Left lobe of liver (tissue), 2 donors: ENCODE data around the gene TFF1. TPM values are rescaled to one million over a fixed set of nuclear protein-coding genes. Genes with fewer than 3 reads are reported as not detected.
A peak's percentile ranks its signal among the peaks of the same experiment; 100 is the strongest.

Experiments used
- ATAC-seq: fragments of 200-7000 bp; cut with Tn5 transposase; one replicate; pipeline ENCODE4 v1.9.1; 2020; ENCODE audit warnings: mild to moderate bottlenecking, moderate library complexity
- DNase-seq: peaks from one replicate; pipeline ENCODE4 v3.0.0-alpha.2; 2020; ENCODE audit warnings: low spot score
- total RNA-seq: library from RNA; stranded (reverse); gene quantifications from one replicate; pipeline ENCODE4 v1.2.1, GENCODE V29; 2021
- donor health status: DM: no; HTN: no; CAD: no; lungs with moderate emphysema.
- donor health status: DM: no; HTN: yes; CAD: no.

Gene TFF1
- total RNA-seq, 1 donor from 2014 or later: 0.83 TPM

DNA sequence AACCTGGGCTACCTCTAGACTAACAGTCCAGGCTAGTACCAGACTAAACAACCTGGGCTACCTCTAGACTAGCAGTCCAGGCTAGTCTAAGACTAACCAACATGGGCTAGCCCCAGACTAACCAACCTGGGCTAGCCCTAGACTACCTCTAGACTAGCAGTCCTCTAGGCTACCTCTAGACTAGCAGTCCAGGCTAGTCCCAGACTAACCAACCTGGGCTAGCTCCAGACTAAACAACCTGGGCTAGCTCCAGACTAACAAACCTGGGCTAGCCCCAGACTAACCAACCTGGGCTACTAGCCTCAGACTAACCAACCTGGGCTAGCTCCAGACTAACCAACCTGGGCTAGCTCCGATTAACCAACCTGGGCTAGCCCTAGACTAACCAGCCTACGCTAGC lies 17.6 kb downstream of the TFF1 start:
- ATAC-seq: no peak
- DNase-seq: no peak

DNA sequence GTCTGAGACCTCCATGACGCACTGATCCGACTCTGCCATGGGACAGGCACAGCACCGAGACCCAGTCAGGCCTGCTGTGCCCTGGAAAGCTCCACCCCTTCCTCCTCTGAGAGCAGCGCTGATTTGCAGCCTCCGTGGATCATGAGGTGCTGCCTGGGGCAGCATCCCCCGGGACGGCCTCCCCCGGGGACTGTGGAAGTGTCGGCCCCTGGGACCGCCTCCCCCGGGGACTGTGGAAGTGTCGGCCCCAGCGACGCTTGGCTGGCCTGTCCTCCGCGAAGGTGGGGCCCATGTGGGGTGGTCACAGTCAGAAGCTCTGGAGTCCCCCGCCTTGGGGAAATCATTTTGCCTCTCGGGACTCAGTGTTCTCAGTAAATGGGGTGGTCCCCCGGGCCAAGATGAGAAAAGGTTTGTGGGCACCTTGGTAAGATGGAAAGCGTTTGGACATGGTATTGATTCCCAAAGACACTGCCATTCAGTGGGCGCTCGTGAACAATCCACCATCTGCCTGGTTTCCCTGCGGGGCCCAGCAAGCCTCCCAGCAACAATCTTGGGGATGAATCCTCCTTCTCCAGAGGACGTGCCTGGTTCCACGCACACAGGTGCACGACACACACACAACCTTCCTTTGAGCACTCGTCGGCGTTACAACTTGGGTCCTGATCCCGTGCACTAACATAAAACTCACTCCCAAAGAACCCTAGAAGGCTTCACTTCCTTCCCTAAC lies 18.6 kb downstream of the TFF1 start:
- DNase-seq: no peak
- ATAC-seq: no peak

DNA sequence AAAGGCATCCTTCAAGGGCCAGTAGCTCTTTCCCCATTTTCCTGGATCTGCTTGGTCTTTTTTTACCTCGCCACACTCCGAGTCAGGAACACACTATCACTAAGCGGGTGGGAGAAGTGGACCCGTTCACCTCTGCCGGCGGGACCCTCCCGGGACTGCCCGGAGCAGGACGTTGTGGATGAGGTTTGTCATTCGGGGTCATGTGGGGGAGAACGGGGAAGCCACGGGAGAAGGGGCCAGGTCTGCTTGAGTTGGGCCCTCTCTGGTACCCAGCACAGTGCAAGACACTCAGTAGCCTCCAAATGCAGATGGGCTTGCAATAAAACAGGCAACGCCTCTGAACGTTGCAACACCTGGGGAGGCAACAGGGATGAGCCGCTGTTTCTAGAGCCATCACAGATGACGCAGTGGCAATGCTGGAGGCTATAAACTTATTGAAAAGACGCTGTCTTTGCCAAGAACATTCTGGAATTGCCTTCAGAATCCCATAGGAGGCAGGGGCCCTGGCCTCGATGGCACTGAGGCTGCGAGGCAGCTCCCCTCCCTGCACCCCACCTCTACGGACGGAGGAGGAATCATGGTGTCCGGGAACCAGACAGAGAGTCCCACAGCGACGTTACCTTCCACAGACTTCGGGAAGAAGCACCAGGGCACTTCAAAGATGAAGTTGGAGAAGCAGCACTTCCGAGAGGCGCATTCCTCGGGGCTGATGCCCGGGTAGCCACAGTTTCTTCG lies 19.3 kb downstream of the TFF1 start:
- DNase-seq (peak; percentile 5), ATAC-seq (no peak)

DNA sequence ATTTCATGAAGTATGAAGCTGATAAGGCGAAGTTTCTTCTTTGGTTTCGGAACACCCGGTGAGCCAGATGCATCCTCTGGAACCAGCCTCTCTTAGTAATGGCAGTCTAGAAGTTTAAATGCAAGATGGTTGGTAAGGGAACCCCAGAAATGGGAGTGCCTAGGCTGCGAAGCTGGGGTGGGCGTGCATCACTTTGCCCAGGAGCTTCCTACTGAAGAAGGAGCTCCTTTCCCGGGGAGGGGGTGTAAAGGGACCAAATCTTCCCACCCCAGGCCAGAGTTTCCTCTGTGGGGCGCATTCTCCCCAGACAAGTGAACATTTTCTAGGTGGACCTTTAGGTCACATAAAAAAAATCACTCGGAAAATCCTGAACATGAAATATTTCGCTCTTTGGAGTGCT lies 19.9 kb downstream of the TFF1 start:
- ATAC-seq (no peak), DNase-seq (peak; percentile 12)

DNA sequence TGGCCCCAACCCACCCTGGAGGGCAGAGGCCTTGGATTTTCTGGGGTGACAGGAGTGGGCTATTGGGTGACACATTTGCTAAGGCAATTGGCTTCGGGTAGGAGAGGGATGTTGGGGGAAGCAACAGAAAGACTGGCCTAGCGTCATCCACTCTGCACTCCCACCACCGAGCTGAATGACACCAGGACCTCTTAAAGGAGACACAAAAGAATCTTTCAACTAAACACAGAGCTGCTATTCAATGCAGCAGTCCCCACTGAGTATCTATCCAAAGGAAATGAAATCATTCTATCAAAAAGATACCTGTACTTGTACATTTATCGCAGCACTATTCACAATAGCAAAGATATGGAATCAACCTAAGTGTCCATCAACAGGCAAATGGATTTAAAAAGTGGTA lies 21.7 kb downstream of the TFF1 start:
- no peak for ATAC-seq
- no peak for DNase-seq

DNA sequence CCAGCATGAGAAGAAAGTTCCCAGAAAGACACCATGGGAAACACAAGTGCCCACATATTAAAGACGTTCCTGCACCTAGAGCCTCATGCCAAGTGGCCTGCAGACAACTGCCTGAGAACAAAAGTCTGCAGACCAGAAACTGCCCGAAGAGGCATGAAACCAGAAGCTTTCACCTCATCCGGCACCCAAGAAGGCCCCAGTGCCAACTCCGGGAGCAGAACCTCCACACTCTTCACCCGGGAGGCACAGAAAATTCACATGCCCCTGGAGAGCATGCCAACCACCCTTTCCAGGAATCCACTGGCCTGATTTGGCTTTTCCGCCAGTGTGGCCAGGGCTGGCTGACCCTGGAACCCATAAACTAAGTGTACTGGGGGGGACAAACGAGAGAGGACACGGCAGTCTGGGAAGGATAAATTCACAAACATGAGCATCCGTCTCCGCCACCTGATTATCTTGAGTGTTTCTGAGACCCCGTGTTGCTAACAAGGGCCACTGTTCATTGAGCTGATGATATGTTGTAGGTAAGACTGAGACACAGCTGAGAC lies 22.3 kb downstream of the TFF1 start:
- ATAC-seq (no peak), DNase-seq (no peak)

DNA sequence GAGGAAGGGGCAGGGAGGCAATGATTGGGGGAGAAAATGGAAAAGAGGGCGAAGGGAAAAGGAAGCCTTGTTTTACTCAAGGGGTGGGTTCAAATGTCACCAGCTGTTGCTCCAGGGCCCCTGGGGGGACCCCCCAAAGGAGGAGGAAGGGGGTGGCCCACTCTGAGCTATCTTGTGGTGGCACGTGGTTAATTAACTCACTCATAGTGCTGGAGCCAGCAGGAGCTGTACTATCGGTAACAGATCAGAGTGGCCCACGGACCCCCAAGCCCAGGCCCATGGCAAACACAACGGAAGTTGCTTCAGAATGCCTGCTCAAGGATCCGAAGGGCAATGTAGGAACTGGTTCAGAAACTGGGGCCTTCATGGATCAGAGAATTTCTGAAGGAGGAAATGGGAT lies 22.8 kb downstream of the TFF1 start:
- ATAC-seq: no peak
- DNase-seq: no peak

DNA sequence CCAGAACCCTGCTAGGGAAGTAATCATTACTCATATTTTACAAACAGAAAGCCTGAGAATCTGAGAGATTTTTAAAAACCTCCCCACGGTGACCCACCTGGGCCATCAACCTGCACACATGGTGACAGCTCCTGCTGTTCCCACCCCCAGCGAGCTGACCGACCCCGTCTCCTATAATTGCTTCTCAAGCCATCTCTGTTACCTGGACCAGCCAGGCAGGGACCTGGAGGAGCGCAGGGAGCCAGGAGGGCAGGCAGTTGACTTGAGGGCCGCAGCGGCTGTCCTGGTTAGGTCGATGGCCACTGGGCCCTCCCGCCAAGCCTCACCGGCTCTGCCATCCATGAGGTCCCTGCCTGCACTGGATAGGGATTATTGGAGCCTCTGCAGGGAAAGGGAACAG lies 23.2 kb downstream of the TFF1 start:
- no peak for DNase-seq
- ATAC-seq: no peak

DNA sequence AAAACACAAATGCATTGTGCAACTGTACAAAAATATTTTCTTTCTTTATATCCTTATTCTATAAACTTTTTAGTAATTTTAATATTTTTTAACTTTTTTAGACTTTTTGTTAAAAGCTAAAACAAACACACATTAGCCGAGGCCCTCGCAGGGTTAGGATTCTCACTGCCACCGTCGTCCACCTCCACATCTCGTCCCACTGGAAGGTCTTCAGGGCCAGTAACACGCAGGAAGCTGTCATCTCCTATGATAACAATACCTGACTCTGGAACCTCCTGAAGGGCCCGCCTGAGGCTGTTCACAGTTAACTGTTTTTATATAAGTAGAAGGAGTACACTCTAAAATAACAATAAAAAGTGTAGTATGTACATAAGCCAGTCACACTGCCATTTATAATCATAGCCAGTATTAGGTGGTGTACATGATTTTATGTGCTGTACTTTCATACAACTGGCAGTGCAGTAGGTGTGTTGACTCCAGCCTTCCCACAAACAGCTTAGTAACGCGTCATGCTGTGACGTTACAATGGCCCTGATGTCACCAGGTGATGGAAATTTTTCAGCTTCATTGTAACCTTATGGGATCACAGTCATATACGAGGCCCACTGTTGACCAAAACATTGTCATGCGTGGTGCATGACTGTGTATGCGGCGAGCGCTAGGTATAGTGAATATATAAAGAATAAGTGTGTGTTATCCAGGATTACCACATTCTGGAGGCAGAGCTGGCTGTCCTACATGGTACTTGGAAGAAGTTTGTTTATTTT lies 24.4 kb downstream of the TFF1 start:
- DNase-seq: peak; percentile 10
- no peak for ATAC-seq

DNA sequence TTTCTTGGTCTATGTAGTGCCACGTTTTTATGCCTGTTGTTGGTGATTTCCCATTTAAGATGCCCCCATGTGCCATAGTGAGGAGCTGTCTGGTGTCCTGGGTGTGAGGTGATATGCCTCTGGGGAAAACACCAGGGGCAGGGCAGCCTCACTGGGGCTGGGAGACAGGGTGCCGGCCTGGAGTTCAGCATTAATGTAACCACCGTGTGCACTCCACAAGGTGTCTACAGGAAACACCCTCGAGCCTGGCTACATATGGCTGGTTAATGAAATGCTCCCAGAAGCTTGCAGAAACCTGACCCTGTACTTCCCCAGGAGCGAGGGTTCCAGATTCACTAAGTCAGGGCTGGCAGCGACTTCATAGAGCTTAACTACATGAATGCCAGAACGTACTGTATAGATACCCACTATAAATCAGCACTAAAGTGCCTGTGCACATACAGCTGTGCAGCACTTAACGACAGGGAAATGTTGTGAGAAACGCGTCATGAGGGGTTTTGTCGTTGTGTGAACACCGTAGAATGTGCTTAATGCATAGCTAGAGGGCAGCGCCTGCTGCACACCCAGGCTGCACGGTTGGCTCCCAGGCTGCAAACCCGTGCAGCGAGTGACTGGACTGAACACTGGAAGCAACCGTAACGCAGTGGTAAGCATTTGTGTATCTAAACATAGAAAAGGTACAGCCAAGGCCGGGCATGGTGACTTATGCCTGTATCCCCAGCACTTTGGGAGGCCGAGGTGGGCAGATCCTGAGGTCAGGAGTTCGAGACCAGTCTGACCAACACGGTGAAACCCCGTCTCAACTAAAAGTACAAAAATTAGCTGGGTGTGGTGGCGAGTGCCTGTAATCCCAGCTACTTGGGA lies 25.9 kb downstream of the TFF1 start:
- peak; percentile 19 for DNase-seq
- no peak for ATAC-seq

DNA sequence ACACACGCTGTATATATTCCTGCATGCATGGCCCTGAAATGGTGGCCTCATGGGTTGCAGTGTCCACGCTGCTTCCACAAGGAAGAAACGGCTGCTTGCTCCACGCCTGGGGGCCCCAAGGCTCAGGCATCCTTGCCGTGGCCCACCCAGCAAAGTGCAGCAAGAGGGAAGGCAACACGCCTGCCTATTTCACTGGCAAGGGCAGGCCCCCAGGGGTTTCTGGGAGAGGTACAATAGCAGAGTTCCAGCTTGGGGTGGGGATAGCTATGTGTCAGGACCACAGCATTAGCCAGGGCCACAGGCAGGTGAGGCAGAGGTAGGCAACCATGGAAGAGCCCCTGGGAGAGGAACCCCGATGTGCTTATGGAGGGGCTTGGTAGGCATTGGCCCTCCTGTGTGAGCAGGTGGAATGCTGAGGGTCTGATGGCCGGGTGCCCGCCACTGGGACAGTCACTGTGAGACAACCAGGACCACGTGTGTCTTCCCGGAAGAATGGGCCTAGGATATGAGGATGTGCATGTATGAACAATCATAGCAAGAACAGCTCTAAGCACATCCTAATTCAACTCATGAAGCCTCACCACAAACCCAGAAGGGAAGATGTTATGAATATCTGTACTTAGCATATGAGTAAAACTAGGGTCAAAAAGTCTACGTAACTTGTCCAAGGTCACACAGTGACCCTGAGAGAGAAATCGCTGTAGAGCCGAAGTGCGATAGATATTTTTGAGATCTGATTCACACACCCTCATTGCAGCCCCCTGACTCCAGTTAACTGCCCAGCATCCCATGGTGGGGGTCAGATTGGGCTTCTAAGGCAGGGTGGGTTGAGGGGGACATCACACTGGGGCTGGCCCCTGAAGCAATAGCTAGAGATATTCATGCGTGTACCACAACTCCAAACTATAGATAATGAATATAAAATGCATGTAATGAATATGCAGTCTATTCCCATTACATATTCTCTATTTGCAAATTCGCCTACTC lies 27.3 kb downstream of the TFF1 start:
- peak; percentile 37 for DNase-seq
- no peak for ATAC-seq

DNA sequence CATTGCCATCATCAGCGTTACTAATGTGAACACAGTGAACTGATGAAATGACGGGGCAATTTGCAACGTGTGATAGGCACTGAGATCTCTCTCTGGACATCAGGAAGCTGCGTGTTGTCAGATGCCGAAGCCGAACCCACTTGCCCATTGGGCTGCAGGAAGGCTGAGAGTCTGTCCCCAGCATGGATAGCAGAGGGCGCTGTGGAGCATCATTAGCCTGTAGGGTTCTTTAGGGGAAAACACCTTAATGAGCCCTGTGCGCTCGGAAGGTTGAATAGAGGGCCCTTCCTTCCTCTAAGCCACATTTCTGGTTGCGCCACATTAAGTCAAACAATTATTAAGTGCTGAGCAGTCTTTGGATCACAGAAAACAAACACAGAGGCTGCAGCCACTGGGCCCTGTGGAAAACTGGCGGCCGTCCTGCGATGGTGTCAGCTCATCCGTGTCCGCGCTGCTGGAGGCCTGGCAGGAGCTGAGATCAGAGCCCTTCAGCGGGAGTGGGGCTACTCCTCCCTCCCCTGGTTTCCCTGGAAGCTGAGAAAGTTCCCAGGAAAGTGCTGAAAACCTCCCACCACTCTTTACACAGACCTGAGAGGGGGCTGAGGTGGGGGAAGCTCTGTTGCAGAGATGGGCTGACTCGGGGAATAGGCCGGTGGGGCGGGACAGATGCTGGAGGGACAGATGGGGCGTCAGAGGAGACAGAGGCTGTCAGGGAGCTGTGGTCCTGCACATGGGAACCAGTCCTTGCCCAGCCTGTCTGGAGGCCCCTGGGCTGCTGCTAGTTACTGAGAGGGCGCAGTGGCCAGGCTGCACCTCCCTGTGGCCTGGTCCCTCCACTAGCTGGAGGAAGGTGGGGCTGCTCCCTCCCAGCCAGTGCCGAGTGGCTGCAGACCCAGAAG lies 28.3 kb downstream of the TFF1 start:
- peak; percentile 64 for DNase-seq
- peak; percentile 94 for ATAC-seq

DNA sequence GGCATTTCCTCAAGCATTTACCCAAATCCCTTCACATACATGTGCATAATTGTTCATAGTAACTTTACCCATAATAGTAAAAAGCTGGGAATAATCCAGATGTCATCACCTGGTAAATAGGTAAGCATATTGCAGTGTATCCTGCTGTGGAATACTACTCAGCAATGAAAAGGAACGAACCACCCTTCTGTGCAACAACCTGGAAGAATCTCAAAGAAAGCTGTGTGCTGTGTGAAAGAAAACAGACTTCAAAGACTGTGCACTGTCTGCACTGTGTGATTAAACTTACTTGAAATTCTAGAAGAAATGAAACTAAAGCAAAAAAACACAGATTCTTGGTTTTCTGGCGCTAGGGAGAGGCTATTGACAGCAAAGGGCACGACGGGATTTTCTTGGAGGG lies 29.1 kb downstream of the TFF1 start:
- no peak for ATAC-seq
- DNase-seq: no peak

DNA sequence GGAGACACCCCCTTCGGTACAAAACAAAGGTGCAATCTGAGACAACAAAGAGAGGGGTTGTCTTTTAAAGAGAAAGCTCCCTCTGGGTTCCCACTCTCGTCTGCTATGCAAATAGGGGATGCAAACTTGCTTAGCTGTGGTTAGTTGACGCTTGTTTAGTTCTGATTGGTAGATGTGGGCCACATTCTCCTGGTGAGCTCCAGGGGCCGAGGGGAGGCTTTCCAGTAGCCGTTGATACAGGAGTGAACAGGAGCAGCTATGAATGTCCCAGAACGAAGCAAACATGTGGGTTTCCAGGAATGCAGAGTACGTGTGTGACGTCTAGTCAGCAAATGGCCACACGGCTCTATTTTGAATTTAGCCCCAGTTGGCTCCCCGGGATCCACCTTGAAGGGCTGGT lies 30.3 kb downstream of the TFF1 start:
- ATAC-seq (no peak), DNase-seq (peak; percentile 8)

DNA sequence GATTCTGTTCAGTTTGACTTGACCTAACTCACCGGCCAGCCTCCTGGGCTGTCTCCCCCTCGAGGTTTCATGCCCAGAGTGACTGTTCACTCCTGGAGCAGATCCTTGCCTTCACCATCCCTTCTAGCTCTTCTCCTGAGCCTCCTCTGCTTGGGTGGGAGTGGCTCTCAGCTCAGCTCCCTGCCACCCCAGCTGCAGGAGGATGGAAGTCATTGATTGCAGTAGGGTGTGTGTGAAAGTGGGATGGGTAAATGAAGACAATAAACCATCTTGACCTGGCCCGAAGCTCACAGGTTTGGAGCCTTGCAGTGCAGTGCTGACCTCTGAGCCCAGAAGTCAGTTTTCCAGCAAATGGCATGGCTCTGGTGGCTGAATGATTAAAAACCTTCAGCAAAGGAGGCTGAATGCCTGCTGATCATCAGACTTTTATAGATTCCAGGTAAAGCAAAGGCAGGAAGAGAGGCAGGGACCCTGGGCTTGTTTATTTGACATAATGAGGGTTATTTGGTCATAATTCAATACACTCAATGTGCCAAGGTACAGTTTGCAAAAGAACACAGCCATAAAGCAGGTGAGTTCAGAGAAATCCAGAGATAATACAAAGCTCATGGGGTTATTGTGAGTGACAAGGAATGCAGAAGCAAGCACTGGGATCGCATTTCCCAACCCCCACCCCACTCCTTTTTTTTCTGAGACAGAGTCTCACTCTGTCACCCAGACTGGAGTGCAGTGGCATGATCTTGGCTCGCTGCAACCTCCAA lies 33.6 kb downstream of the TFF1 start:
- DNase-seq (peak; percentile 4), ATAC-seq (no peak)

DNA sequence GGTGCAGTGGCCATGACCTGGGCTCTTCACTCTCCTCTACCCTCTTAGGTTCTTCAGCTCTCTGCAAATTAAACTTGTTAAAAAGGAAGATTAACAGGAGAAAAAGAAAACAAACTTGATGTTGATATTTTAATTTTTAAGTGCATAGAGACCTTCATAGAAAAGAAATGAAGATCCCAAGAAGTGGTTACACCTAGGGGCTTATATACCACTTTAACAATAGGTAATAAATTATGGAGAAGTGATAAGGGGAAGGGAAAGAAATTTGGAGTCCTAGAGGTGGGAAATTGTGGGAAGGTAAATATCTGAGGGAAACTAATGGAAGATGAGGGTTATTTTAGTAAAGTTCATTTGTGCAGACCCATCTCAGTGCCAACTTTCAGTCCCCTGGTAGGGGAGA lies 34.7 kb downstream of the TFF1 start:
- DNase-seq: no peak
- no peak for ATAC-seq
